ENCODE measurements around the gene SAMD4A. TPM values are rescaled to one million over a fixed set of nuclear protein-coding genes. Genes with fewer than 3 reads are reported as not detected.

SAMD4A gene
- total and polyA plus RNA-seq, 11 donors = 45.0 to 247 (median 138) TPM

DNA sequence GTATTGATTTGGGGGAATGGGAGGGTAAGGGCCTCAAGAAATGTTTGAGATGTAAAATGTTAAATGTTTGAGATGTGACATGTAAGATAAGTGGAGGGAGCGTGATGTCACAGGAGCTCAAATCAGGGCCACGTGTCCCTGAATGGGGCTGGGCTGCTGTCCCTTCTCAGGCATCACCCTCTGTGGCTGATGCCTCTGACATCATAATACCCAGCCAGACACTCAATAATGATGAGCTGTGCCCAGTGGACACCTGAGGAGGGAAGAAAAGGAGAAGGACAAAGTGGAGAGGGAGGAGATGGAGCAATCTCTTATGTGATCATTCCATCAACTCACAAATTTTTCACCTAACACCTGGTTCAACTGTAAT is 120.8 kb downstream of the SAMD4A start:
- peaks cover 18 to 88% (median 70%) of the 10 kb centered on the region in 12 donors for H3K4me1 ChIP-seq
- peak in 3 of 5 donors; percentile 48 to 61 (median 55) for DNase-seq

DNA sequence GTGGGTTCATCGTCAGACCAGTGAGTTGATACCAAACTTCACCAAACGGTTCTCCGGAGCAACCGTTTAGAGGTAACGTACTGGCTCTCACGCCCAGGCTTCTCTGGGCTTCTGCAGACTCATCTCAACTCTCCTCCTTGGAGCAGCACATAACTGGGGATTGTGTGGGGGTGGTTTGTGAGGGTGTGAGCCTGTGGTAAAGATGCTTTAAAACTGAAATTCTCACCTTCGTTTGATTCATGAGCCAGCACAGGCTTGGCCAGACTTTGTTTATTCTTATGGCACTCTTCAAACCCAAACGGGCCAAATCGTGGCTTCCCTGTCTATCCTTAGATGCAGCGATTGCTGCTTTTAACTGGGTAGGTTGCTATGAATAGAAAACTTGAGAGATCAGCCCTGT is 121.3 kb downstream of the SAMD4A start:
- intact Hi-C loops (cut with DNase I) = loop anchor here in 4 of 10 donors (5.0 kb wide), 2 partner anchors 34 to 36 kb away; no protein-coding TSS in a partner anchor
- Histone ChIP-seq H3K4me3 (peak overlapping the region in 1 of 12 donors; percentile 16), H3K4me1 (peaks cover 18 to 88% (median 67%) of the 10 kb centered on the region in 12 donors), H3K27me3 (no peaks in the 10 kb centered on the region), H3K9me3 (no peaks in the 10 kb centered on the region), H3K27ac (peak overlapping the region in 11 of 12 donors; percentile 79 to 95 (median 88)), H3K36me3 (no peaks in the 10 kb centered on the region)
- no peak for ATAC-seq
- no peak for TF ChIP-seq POLR2A (IDR thresholded peaks at IDR 0.05)
- TF ChIP-seq, protein P1, sequence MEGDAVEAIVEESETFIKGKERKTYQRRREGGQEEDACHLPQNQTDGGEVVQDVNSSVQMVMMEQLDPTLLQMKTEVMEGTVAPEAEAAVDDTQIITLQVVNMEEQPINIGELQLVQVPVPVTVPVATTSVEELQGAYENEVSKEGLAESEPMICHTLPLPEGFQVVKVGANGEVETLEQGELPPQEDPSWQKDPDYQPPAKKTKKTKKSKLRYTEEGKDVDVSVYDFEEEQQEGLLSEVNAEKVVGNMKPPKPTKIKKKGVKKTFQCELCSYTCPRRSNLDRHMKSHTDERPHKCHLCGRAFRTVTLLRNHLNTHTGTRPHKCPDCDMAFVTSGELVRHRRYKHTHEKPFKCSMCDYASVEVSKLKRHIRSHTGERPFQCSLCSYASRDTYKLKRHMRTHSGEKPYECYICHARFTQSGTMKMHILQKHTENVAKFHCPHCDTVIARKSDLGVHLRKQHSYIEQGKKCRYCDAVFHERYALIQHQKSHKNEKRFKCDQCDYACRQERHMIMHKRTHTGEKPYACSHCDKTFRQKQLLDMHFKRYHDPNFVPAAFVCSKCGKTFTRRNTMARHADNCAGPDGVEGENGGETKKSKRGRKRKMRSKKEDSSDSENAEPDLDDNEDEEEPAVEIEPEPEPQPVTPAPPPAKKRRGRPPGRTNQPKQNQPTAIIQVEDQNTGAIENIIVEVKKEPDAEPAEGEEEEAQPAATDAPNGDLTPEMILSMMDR (IDR thresholded peaks at IDR 0.05) = no peak
- WGBS, 4 donors = 41 to 67% (median 57%) methylated on average over 10 of the region's 10 CpGs
- no peak for DNase-seq

More for the DNA sequence above, 120.8 kb downstream of the SAMD4A start:
- H3K9me3 ChIP-seq = no peaks in the 10 kb centered on the region
- TF ChIP-seq, protein P1 (IDR thresholded peaks at IDR 0.05) = no peak
- no peak for TF ChIP-seq POLR2A (IDR thresholded peaks at IDR 0.05)
- H3K27me3 ChIP-seq = no peaks in the 10 kb centered on the region
- intact Hi-C loops (cut with DNase I) = loop anchor here in 5 of 10 donors (2.0 to 5.0 kb wide), 3 partner anchors 15 to 35 kb away; no protein-coding TSS in a partner anchor
- H3K36me3 ChIP-seq = no peaks in the 10 kb centered on the region
- 38 to 62% (median 52%) methylated on average over 2 of the region's 2 CpGs for WGBS, 4 donors
- H3K4me3 ChIP-seq = peak overlapping the region in 1 of 12 donors; percentile 16
- peak overlapping the region; percentile 78 to 95 (median 88) for H3K27ac ChIP-seq
- ATAC-seq = peak in 3 of 4 donors; percentile 50 to 72 (median 64)

DNA sequence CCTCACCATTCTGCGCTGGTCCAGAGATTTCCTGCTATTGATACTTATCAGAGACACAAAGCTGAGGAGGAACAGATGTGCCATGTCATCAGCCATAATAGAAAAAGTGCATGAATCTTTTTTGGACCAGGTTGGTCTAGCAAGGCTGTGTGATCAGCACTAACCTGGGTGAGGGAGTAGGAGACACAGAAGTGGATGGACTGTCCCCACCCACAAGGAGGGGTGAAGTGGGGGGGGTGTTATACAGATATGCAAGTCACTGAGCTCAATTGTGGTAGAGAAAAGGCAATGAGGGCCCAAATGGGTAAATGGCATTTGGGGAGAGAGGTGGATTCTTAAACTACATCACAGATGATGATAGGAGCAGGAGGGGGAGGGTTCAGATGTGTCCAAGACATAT is 123.0 kb downstream of the SAMD4A start:
- H3K4me1 ChIP-seq = peaks cover 7 to 85% (median 58%) of the 10 kb centered on the region in 12 donors
- WGBS, 4 donors = 85 to 97% (median 95%) methylated on average over 1 of the region's 1 CpG

GRCh38 chr14:54690887-54691286 is 124.0 kb downstream of the SAMD4A start:
- no peaks in the 10 kb centered on the region for H3K36me3 ChIP-seq
- no peaks in the 10 kb centered on the region for H3K27me3 ChIP-seq
- DNase-seq (no peak), ATAC-seq (no peak)
- intact Hi-C loops (cut with DNase I) = loop anchor here (1.0 to 5.0 kb wide), 8 partner anchors 39 to 126 kb away; partner anchors contain the start of gene SAMD4A (in 5 of the 10)
- WGBS, 4 donors = 66 to 77% (median 71%) methylated on average over 2 of the region's 2 CpGs
- no peaks in the 10 kb centered on the region for H3K9me3 ChIP-seq
- peak overlapping the region in 9 of 12 donors; percentile 28 to 94 (median 82) for H3K27ac ChIP-seq
- TF ChIP-seq, protein P1 (IDR thresholded peaks at IDR 0.05) = no peak
- no peak for TF ChIP-seq POLR2A (IDR thresholded peaks at IDR 0.05)
- peaks cover 7 to 82% (median 49%) of the 10 kb centered on the region in 12 donors for H3K4me1 ChIP-seq
- H3K4me3 ChIP-seq = no peak overlapping the region

More for the DNA sequence above, 123.0 kb downstream of the SAMD4A start:
- Histone ChIP-seq H3K4me3 (no peak overlapping the region), H3K27ac (peak overlapping the region in 8 of 12 donors; percentile 5 to 94 (median 84)), H3K36me3 (no peaks in the 10 kb centered on the region), H3K27me3 (no peaks in the 10 kb centered on the region), H3K9me3 (no peaks in the 10 kb centered on the region)
- DNase-seq (no peak), ATAC-seq (no peak)
- intact Hi-C loops (cut with DNase I) = loop anchor here (2.0 to 5.0 kb wide), 8 partner anchors 32 to 125 kb away; partner anchors contain the start of gene SAMD4A (in 5 of the 10)
- TF ChIP-seq, protein P1 (IDR thresholded peaks at IDR 0.05) = no peak
- TF ChIP-seq POLR2A (IDR thresholded peaks at IDR 0.05) = no peak
